IPS-20b (cell line): ENCODE data around the gene XIRP1.

Source experiments
- H3K27ac ChIP-seq: one replicate; pipeline ENCODE4 v1.5.1; 2013; ENCODE audit warnings: low read length
- H3K27me3 ChIP-seq: 2 replicates; pipeline ENCODE4 v1.6.1; 2013; ENCODE audit warnings: mild to moderate bottlenecking, low read length, inconsistent platforms; ENCODE audit not compliant: insufficient read depth
- H3K36me3 ChIP-seq: 2 replicates; pipeline ENCODE4 v1.6.1; 2013; ENCODE audit warnings: low read depth, mild to moderate bottlenecking, inconsistent platforms, low read length, moderate library complexity; ENCODE audit not compliant: insufficient read depth
- H3K4me1 ChIP-seq: 2 replicates; pipeline ENCODE4 v1.6.1; 2013; ENCODE audit warnings: mild to moderate bottlenecking, control low read depth, inconsistent platforms, low read length, moderate library complexity; ENCODE audit not compliant: insufficient read depth
- H3K4me3 ChIP-seq: 2 replicates; pipeline ENCODE4 v1.5.1; 2013; ENCODE audit warnings: mild to moderate bottlenecking, low read length, inconsistent platforms
- H3K9ac ChIP-seq: 2 replicates; pipeline ENCODE4 v1.6.1; 2013; ENCODE audit warnings: low read depth, mild to moderate bottlenecking, inconsistent platforms, low read length, moderate library complexity
- H3K9me3 ChIP-seq: 2 replicates; pipeline ENCODE4 v1.6.1; 2013; ENCODE audit warnings: mild to moderate bottlenecking, low read depth, low read length, inconsistent platforms; ENCODE audit not compliant: insufficient read depth

XIRP1 gene

GRCh38 chr3:39190281-39191025 lies 1.9 kb downstream of the XIRP1 start:
- Histone ChIP-seq H3K27me3 (no peaks in the 10 kb centered on the region), H3K9me3 (no peaks in the 10 kb centered on the region), H3K9ac (no peak overlapping the region), H3K27ac (no peak overlapping the region), H3K4me3 (no peak overlapping the region), H3K36me3 (no peaks in the 10 kb centered on the region), H3K4me1 (no peaks in the 10 kb centered on the region)

- Histone ChIP-seq H3K27me3 (no peaks in the 10 kb centered on the region), H3K9me3 (no peaks in the 10 kb centered on the region), H3K27ac (no peak overlapping the region), H3K36me3 (no peaks in the 10 kb centered on the region), H3K9ac (no peak overlapping the region), H3K4me3 (no peak overlapping the region), H3K4me1 (no peaks in the 10 kb centered on the region)
These were observed 2.5 kb downstream of the XIRP1 start for GRCh38 chr3:39189959-39190269.

GRCh38 chr3:39189150-39189958 lies 3.0 kb downstream of the XIRP1 start:
- no peak overlapping the region for H3K4me3 ChIP-seq
- no peak overlapping the region for H3K27ac ChIP-seq
- no peaks in the 10 kb centered on the region for H3K4me1 ChIP-seq
- no peak overlapping the region for H3K9ac ChIP-seq
- H3K27me3 ChIP-seq = no peaks in the 10 kb centered on the region
- H3K9me3 ChIP-seq = no peaks in the 10 kb centered on the region
- no peaks in the 10 kb centered on the region for H3K36me3 ChIP-seq

DNA sequence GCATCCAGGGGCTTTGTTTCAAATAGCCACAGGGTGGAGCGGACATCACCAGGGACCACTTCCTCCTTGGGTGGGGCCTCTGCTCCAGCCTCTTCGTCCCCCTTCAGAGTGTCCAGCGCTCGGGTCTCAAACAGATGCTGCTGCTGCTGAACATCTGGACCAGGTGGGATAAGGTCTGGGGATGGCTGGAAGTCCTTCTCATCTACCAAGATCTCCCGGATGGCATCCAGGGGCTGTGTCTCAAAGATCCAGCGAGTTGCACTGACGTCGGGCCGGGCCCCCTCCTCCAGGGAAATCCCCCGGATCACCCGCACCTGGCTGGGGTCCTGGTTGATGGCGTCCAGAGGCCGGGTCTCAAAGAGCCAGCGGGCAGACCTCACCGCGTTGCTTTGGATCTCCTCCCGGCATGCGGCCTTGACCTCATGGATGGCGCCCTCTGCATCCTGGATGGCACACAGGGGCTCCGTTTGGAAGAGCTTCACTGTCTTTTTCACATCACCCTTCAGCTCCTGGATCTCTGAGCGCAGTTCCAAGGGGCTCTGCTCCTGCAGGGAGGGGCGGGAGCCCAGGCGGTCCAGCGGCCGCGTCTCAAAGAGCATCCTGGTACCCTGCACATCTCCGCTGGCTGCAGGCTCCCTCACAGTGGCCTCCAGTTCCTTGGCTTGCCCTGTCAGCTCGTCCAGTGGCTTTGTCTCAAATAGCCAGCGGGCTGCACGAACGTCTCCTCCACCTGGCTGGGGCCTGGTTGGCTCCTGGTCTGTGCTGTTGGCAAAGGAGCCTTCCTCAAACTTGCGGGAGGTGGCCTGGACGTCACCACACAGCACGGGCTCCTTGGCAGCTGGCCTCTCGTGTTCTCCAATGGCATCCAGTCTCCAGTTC lies 3.9 kb downstream of the XIRP1 start:
- Histone ChIP-seq H3K27ac (no peak overlapping the region), H3K9me3 (no peaks in the 10 kb centered on the region), H3K4me3 (no peak overlapping the region), H3K36me3 (no peaks in the 10 kb centered on the region), H3K9ac (no peak overlapping the region), H3K4me1 (no peaks in the 10 kb centered on the region), H3K27me3 (no peaks in the 10 kb centered on the region)

- Histone ChIP-seq H3K4me1 (no peaks in the 10 kb centered on the region), H3K9me3 (no peaks in the 10 kb centered on the region), H3K27ac (no peak overlapping the region), H3K9ac (no peak overlapping the region), H3K27me3 (no peaks in the 10 kb centered on the region), H3K36me3 (no peaks in the 10 kb centered on the region), H3K4me3 (no peak overlapping the region)
These were observed 4.8 kb downstream of the XIRP1 start for GRCh38 chr3:39187372-39188155.

DNA sequence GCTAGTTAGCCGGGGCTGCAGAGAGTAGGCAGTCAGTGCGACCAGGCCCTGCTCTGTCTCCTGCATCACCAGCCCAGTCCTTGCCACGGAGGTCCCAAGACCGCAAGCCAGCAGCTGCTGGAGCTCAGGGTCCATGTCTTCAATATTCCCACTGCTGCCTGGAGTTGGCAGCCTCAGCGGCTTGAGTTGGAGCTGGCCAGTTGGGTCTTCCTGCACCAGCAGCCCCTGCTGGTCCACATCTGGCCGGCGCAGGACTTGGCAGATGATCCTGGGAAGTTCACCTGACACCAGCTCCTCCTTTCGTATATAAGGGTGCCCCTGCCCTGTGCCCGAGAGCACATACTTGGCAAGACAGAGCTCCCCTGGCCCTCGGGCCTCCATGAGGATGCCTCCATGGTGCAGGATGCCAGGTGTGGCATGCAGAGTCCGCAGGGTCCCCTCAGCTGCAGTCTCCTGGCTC lies 5.7 kb downstream of the XIRP1 start:
- no peak overlapping the region for H3K27ac ChIP-seq
- H3K9me3 ChIP-seq = no peaks in the 10 kb centered on the region
- no peaks in the 10 kb centered on the region for H3K36me3 ChIP-seq
- H3K4me1 ChIP-seq = peaks cover 5% of the 10 kb centered on the region
- H3K4me3 ChIP-seq = no peak overlapping the region
- H3K9ac ChIP-seq = no peak overlapping the region
- H3K27me3 ChIP-seq = no peaks in the 10 kb centered on the region

GRCh38 chr3:39185959-39186691 lies 6.3 kb downstream of the XIRP1 start:
- Histone ChIP-seq H3K9me3 (no peaks in the 10 kb centered on the region), H3K27ac (no peak overlapping the region), H3K9ac (no peak overlapping the region), H3K36me3 (no peaks in the 10 kb centered on the region), H3K4me1 (peaks cover 8% of the 10 kb centered on the region), H3K4me3 (no peak overlapping the region), H3K27me3 (no peaks in the 10 kb centered on the region)

DNA sequence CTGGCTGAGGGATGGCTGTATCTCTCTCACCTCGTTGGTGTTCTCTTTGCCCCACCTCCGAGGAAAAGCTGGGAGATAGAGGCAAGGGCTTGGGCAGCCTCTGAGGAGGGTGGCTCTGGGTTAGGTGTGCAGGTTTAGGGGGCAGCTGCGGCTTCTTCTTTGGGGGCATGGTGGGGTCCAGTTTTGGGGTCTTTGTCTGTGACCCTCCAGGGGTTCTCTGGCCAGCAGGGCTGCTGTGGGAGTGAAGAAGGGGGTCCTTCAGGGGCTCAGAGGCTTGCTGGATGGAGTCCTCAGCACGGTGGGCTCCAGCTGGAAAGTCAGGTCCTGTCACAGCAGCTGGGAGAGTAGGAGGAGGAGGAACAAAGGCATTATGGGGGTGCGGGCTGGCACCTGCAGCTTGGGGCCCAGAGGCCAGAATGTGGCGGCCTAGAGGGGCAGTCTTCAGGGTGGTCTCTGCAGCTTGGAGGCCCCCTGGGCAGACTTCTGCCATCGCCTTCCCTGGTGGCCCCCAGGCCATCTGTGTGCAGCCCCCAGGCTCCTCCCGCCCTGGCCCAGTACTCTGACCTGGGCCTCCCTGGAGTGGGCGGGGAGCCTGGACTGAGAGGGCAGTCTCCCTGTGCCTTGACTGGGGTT lies 7.0 kb downstream of the XIRP1 start:
- H3K27me3 ChIP-seq = peaks cover under 1% of the 10 kb centered on the region; the same call in 1 of the 2 replicates
- H3K9me3 ChIP-seq = no peaks in the 10 kb centered on the region
- H3K4me3 ChIP-seq = no peak overlapping the region
- H3K27ac ChIP-seq = no peak overlapping the region
- H3K4me1 ChIP-seq = peaks cover 9% of the 10 kb centered on the region
- H3K9ac ChIP-seq = no peak overlapping the region
- no peaks in the 10 kb centered on the region for H3K36me3 ChIP-seq

DNA sequence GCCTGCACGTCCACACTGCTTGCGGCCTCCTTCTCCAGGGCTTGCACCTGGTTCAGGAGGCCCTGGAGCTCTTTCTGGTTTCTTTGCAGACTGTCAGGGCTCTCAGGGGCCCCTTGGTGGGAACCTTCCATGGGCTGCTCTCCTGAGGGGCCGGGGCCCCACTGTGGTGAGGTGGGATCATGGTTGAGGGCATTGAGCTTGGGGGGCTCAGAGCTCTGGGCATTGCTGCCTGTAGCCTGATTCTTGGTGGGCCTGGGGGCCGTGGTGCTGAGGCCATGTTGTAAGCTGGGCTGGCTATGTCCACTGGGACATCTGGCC lies 7.5 kb downstream of the XIRP1 start:
- Histone ChIP-seq H3K9ac (no peak overlapping the region), H3K36me3 (no peaks in the 10 kb centered on the region), H3K9me3 (no peaks in the 10 kb centered on the region), H3K4me1 (peaks cover 14% of the 10 kb centered on the region), H3K27ac (no peak overlapping the region), H3K4me3 (no peak overlapping the region), H3K27me3 (peaks cover 6% of the 10 kb centered on the region)

GRCh38 chr3:39184081-39184967 lies 8.1 kb downstream of the XIRP1 start:
- Histone ChIP-seq H3K27ac (no peak overlapping the region), H3K9me3 (no peaks in the 10 kb centered on the region), H3K4me3 (no peak overlapping the region), H3K27me3 (peaks cover 12% of the 10 kb centered on the region), H3K36me3 (no peaks in the 10 kb centered on the region), H3K9ac (no peak overlapping the region), H3K4me1 (peaks cover 16% of the 10 kb centered on the region)
